ENCODE measurements around the gene CES2.
"Not testable (repeated sequence)": the region's sequence is repeated elsewhere in the genome, so short reads cannot be mapped to it uniquely, and the experiment has no call there.

CES2 gene, protein sequence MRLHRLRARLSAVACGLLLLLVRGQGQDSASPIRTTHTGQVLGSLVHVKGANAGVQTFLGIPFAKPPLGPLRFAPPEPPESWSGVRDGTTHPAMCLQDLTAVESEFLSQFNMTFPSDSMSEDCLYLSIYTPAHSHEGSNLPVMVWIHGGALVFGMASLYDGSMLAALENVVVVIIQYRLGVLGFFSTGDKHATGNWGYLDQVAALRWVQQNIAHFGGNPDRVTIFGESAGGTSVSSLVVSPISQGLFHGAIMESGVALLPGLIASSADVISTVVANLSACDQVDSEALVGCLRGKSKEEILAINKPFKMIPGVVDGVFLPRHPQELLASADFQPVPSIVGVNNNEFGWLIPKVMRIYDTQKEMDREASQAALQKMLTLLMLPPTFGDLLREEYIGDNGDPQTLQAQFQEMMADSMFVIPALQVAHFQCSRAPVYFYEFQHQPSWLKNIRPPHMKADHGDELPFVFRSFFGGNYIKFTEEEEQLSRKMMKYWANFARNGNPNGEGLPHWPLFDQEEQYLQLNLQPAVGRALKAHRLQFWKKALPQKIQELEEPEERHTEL

DNA sequence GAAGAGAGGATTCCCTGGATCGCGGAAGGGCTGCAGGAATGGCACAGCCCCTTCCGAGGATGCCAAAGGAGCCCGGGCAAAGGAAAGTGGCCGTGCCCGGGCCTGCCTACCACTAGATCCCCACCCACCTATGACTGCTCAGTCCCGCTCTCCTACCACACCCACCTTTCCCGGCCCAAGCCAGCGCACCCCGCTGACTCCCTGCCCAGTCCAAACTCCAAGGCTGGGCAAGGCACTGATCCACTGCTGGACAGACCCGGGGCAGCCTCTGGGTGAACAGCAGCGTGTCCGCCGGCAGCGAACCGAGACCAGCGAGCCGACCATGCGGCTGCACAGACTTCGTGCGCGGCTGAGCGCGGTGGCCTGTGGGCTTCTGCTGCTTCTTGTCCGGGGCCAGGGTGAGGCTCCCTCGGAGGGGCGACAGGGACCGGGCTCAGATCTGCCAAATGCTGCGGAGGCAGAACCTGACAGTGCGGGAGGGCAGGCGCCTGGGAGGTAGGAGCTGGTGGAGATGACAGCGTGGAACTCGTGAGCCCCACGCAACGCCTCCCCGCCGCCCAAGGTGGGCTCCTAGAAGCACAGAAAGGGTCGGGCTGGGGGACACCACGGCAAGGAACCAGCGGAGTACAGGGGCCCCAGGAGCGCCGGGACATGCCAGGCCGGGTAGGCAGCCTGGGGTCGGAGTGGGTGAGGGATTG is at the start of gene CES2:
CES2 (plus strand) TSS at position 203 of the 698 bp plus-strand sequence; CDS start at position 323, 120 bp downstream.
- peak in 7 of 42 donors; percentile 19 to 47 (median 29) for DNase-seq
- intact Hi-C loops (cut with DNase I), result no loop called here

DNA sequence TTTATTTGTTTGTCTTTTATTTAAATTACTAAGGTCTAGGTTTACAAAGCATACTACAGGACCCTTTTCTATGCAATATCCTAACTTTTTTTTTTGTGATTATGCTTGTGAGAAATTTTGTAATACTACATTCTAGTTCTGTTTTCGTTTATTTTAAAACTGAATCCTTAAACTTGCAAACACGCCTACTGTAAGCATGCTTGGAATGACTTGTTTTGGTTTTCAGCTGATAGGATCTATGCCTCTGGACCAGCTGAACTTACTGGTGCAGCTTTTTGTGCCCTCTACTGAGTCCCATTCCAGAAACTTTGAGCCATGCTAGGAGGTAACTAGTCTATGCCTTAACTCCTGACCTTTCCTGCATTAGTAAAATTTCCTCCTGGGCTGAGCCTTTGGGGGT is 49.0 kb upstream of the CES2 start:
- intact Hi-C loops (cut with DNase I), result no loop called here

DNA sequence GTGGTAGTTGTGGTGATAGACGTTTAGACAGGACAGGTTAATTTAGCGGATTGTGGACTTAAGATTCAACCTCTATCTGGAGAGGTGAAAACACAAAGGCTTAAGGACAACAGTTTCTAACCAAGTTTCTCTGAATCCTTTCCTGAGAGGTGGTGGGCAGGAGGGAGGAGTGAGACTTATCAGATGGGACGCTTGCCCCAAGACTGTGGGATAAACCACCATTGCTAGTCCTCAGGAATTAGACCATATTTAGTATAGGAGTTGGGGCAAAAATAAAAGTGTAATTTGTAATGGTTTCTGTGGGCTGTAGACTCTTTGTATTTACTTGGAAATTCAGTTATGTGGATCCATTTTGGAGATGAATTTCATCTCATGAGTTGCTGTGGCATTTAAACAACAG is 48.4 kb upstream of the CES2 start:
- DNase-seq, result no peak
- intact Hi-C loops (cut with DNase I), result no loop called here

More for the DNA sequence above, 49.0 kb upstream of the CES2 start:
- no peak for DNase-seq

DNA sequence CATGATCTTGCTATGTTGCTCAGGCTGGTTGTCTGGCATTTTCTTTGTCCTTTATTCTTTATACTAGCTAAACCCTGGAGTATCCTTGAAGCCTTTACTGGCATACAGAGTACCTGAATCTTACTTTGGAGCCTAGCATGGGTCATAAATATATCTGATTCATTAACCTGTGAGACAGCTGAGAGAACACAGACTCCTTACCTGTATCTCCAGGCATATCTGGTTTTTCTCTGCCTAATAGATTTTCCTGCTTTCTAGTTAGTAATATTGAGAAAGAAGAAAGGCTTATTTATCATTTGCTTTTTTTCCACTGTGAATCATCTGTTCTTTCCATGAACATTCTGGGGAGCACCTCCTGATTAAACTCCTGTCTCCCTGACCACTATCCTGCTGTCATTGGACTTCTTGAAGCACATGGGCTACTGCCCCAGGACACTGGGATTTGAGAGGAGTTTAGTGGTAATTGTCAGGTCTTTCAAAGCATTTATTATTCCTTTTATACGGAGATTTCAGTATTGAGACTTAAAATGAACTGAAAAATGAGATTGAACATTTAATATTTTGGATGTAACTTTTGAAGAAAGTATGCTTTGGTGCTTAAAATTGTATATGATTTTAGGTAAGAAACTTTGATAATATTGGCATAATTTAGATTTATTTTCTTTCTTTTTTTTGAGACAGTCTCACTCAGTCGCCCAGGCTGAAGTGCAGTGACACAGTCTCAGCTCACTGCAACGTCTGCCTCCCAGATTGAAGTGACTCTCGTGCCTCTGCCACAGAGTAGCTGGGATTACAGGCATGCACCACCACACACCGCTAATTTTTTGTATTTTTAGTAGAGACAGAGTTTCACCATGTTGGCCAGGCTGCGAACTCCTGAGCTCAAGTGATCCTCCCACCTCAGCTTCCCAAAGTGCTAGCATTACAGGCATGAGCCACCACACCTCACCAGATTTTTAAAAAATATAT is 46.4 kb upstream of the CES2 start:
- intact Hi-C loops (cut with DNase I), result no loop called here
- no peak for DNase-seq

DNA sequence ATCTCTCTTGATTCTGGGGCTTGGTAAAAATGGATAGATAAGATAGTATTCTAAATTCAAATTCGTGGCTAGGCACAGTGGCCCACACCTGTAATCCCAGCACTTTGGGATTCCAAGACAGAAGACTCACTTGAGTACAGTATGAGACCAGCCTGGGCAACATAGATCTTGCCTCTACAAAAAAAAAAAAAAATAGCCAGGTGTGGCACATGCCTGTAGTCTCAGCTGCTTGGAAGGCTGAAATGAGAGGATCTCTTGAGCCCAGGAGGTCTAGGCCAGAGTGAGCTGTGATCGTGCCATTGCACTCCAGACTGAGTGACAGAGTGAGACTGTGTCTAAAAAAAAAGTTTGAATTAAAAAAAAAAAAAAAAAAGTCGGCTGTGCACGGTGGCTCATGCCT is 45.7 kb upstream of the CES2 start:
- no peak for DNase-seq
- intact Hi-C loops (cut with DNase I), result no loop called here

DNA sequence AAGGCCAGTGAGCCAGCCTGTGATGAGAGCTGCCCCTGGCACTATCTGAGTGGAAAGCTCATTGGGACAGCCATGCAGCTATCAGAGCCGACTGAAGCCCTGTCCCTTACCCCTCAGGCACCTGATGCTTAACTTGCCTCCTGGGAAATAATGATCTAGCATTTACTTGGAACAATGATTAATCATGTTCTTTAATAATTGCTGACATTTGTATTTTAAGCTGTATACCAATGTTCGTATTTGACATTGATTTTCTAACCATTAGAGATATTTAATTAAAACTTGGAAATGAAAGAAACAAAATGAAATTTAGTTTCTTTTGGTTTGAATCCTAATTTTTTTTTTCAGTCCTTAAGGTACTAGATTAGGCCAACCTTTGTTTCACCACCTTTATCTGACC is 44.5 kb upstream of the CES2 start:
- intact Hi-C loops (cut with DNase I), result no loop called here
- DNase-seq, result no peak

DNA sequence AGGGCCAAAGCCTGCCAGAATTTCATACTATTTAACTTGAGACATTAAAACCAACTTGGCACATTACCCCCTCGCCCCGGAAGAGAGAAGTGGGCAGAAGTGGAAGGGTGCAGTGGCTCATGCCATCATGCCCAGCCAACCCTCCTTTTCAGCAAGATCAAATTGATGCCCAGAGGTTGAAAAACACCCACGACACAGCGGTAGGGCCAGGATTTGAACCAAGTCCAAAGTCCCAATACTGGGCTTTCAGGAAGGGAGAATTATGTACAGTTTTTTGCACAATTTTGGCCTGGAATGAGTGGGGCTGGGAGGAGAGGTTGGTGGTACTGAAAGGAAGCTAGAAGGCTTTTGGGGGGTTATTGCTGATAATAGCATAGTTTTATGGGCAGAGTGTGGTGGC is 44.0 kb upstream of the CES2 start:
- no peak for DNase-seq
- intact Hi-C loops (cut with DNase I), result no loop called here

DNA sequence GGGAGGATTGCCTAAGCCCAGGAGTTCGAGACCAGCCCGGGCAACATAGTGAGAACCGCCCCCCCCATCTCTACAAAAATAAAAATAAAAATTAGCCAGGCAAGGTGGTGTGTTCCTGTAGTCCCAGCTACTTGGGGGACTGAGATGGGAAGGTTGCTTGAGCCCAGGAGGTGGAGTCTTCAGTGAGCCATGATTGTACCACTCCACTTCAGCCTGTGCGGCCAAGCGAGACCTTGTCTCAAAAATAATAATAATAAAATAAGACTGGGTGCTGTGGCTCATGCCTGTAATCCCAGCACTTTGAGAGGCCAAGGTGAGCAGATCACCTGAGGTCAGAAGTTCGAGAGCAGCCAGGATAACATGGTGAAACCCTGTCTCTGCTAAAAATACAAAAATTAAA is 43.5 kb upstream of the CES2 start:
- intact Hi-C loops (cut with DNase I), result no loop called here

DNA sequence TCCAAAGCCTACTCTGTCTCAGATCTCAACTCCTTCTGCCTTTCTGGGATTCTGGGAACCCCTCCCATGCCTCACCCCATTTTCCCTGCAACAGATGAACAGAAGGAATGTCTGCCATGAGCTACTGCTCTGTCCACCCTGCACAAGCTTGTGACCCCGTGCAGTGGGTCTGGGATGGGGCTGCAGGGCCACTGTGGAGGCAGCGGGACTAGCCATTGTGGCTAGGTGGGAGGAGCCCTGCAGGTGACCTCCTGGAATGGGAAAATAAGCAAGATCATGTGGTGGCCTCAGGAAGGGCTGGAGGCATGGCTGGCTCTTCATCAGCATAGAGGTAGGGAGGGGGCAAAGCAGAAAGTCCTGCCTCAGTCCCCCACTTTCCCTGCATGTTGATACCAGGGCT is 41.3 kb upstream of the CES2 start:
- DNase-seq, result no peak
- intact Hi-C loops (cut with DNase I), result no loop called here

More for the DNA sequence above, 43.5 kb upstream of the CES2 start:
- no peak for DNase-seq

DNA sequence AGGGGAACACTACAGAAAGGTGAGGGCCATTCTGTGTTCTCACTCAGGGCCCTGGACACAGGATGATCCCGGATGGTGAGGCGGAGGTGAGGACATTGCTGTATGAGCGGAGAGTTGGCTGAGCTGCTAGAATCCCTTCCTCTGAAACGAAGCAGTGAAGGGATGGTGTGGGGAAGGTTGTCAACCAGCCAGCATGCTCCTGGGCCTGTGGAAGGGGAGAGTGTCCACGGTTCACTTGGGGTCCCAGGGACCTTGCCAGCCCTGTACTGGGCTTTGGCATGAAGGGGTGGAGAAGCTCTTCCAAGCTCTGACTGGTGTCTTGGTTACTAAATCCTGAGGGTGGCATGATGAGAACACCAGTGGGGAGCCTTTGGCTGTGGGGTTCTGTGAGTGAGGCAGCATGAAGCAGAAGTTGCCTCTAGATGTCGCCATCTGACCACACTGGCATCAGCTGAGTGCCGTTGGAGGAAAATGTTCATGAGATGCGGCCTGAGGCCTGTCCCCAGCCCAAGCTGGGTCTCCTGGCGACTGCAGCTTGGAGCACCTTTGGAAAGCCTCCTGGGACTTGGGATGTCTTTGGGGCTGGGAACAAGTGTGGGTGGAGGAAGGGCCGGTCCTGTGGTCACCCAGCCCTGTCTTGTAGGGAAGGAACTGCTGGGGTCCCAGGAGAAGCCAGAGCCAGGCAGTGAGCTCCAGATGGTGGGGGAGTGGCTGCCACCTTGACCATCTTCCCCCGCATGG is 40.2 kb upstream of the CES2 start:
- DNase-seq, result peak; percentile 34 to 86 (median 74)
- intact Hi-C loops (cut with DNase I), result no loop called here

DNA sequence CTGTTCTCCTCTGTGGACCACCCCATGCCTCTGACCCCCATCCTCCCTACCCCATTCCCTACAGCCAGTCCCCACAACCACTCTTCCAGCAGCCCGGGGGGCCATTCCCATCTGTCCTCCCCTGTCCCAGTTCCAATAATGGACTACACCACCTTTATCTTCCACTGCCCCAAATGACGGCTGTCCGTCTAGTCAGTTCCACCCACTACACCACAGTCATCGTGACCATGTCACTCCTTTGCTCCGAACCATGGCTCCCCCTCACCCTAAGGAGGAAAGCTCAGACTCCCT is 39.7 kb upstream of the CES2 start:
- no peak for DNase-seq
- intact Hi-C loops (cut with DNase I), result no loop called here

DNA sequence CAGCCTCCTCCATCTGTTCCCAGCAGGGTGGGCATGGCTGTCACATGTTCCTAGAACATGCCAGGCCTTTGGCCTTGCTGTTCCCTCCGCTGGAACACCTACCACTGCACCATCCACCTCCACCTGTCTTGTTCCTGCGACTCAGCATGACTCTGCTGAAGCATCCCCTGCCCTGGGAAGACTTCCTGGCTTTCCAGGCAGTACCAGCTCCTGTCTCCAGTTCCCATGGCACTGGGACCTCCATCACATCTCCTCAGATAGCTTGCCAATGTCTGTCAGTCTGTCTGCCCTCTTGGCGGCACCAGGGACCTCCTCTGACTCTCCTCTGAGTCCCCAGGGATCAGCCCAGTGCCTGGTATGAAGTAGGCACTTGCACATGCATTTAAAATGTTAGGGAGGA is 39.3 kb upstream of the CES2 start:
- intact Hi-C loops (cut with DNase I), result no loop called here
- no peak for DNase-seq

DNA sequence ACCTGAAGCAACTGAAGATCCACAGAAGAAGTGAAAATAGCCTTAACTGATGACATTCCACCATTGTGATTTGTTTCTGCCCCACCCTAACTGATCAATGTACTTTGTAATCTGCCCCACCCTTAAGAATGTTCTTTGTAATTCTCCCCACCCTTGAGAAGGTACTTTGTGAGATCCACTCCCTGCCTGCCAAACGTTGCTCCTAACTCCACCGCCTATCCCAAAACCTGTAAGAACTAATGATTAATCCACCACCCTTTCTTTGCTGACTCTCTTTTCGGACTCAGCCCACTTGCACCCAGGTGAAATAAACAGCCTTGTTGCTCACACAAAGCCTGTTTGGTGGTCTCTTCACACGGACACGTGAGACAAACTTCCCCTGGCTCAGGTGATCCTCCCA is 38.6 kb upstream of the CES2 start:
- DNase-seq; intact Hi-C loops (cut with DNase I): not testable (repeated sequence)

DNA sequence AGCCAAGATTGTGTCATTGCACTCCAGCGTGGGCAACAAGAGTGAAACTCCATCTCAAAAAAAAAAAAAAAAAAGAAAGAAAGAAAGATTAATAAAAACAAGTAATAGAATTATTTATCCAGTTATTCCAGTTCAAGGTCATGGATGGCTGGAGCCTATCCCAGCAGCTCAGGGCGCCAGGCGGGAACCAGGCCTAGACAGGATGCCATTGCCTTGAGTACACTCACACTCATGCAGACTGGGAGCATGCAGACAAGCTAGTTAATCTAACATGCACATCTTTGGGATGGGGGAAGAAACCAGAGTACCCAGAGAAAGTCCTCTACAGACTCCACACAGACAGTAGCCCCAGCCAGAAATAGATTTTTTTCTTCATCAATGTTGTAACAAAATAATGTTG is 37.1 kb upstream of the CES2 start:
- DNase-seq, result no peak
- intact Hi-C loops (cut with DNase I), result no loop called here

DNA sequence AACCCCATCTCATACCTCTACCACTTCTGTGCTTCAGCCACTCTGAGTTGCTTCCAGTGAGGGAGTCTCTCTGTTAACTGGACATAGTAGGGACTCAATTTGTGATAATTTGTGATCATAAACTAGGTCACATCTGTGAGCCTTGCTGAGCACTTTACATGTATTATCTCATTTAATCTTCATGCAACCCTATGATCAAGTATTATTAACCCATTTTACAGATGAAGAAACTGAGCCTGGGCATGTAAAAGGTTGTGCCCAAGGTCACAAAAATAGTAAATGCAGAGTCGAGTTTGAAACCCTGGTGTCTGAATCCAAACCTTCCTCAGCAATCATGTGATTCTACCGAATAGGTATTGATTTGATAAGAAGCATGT is 36.4 kb upstream of the CES2 start:
- DNase-seq, result no peak
- intact Hi-C loops (cut with DNase I), result no loop called here

DNA sequence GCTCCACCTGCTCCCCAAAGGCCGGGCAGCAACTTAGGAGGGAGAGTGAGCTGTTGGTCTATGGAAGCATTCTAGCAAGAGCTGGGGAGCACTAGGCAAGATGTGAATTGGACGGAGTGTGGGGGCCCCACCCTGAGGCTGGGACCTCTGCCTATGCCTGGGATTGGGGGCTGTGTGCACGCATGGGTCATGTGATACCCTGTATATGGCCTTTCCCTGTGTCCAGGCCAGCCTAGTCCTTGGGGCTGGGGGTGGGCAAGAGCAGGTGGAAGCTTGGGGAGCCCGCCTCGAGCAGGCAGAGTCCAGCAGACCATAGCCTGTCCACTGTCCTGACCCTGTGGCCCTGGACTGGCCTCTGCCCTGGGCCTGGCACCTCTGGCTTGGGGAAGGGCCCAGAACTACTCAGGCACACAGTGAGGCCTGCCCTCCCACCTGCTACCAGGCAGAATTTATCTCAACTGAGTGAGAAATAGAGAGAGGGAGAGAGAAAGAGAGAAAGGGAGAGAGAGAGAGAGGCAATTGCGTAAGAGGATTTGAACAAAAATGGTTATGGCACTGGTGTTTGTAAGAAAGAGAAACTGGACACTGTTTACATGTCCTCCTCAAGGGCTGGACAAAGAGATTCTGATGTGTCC is 35.9 kb upstream of the CES2 start:
- intact Hi-C loops (cut with DNase I), result no loop called here
- no peak for DNase-seq

DNA sequence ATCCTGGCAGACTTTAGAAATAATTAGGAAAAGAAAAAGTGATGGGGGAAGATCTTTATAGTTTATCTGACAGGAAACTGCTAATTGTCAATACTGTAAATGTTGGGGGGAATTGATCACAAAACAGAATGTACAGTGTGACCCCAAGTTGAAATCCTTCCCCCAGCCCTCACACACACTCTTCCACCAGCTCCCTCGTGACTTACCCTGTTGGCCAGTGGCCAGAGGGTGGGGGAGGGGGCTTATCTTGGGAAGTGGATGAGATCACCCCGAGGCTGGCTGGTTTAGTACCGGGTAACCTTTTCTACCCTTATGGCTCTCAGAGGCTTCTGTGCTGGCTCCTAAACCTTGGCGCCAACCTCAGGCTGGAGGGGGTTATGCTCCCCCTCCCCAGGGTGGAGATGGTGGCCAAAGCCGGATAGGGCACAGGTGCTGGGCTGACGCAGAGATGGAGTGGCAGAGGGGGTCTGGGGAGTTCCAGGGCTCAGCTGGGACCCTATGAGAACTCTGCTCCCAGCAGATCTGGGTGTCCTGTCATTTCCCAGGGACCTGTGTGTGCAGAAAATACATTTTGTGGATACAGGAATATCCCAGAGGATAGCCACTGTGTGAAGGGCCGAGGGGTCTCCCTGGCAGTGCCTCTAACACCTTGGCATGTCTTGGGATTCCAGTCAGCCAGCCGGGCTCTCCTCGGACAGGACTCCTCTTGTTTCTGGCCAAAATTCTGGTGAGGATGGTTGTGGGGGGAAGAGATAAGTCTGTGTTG is 35.2 kb upstream of the CES2 start:
- intact Hi-C loops (cut with DNase I), result no loop called here
- peak in 8 of 42 donors; percentile 13 to 64 (median 38) for DNase-seq
